GM23338 (cell line): ENCODE results near the gene DAND5. TPM values are rescaled to one million over a fixed set of nuclear protein-coding genes. Genes with fewer than 3 reads are reported as not detected.
A peak's percentile ranks its signal among the peaks of the same experiment; 100 is the strongest.

ENCODE experiments used
- ATAC-seq: fragments of 200-7000 bp; cut with Tn5 transposase; 3 replicates; pipeline ENCODE4 v1.9.1; 2020
- DNase-seq: peaks from one replicate; pipeline ENCODE4 v3.0.0-alpha.2; 2015; ENCODE audit warnings: low spot score
- H2AFZ ChIP-seq: fragments of 200-600 bp; sonication (generic); 2 replicates; pipeline ENCODE4 v1.8.0; 2016; ENCODE audit warnings: antibody characterized with exemption, mild to moderate bottlenecking, moderate library complexity
- H3F3A ChIP-seq: fragments of 200-600 bp; sonication (generic); replicated peaks from 2 replicates; pipeline ENCODE4 v1.8.0; 2017; ENCODE audit warnings: antibody characterized with exemption, mixed run types, low read depth
- H3K27ac ChIP-seq: fragments of 200-600 bp; sonication (generic); 2 replicates; pipeline ENCODE4 v1.6.1; 2016; ENCODE audit warnings: low read depth
- H3K27me3 ChIP-seq: fragments of 200-600 bp; sonication (generic); 2 replicates; pipeline ENCODE4 v1.8.0; 2016; ENCODE audit warnings: mild to moderate bottlenecking, mixed run types, moderate library complexity; ENCODE audit not compliant: insufficient read depth
- H3K36me3 ChIP-seq: fragments of 200-600 bp; sonication (generic); 2 replicates; pipeline ENCODE4 v1.8.0; 2016; ENCODE audit warnings: mild to moderate bottlenecking; ENCODE audit not compliant: insufficient read depth
- H3K4me1 ChIP-seq: fragments of 200-600 bp; sonication (generic); 2 replicates; pipeline ENCODE4 v1.8.0; 2016; ENCODE audit warnings: mild to moderate bottlenecking, moderate library complexity; ENCODE audit not compliant: insufficient read depth
- H3K4me2 ChIP-seq: fragments of 200-600 bp; sonication (generic); 2 replicates; pipeline ENCODE4 v1.7.1; 2017; ENCODE audit warnings: mixed run types
- H3K4me3 ChIP-seq: fragments of 200-600 bp; sonication (generic); 2 replicates; pipeline ENCODE4 v1.6.1; 2016; ENCODE audit warnings: mixed run types
- H3K79me2 ChIP-seq: fragments of 200-600 bp; sonication (generic); replicated peaks from 2 replicates; pipeline ENCODE4 v1.8.0; 2017; ENCODE audit warnings: mild to moderate bottlenecking; ENCODE audit not compliant: insufficient read depth
- H3K9me2 ChIP-seq: fragments of 200-600 bp; sonication (generic); 2 replicates; pipeline ENCODE4 v1.8.0; 2017; ENCODE audit not compliant: insufficient read depth
- H4K20me1 ChIP-seq: fragments of 200-600 bp; sonication (generic); replicated peaks from 2 replicates; pipeline ENCODE4 v1.8.0; 2017; ENCODE audit warnings: mild to moderate bottlenecking; ENCODE audit not compliant: insufficient read depth
- H3K27ac Mint-ChIP-seq: 2 replicates; pipeline ENCODE4 v1.8.0; 2020; ENCODE audit warnings: inconsistent platforms, mild to moderate bottlenecking, moderate library complexity, mixed read lengths
- H3K27me3 Mint-ChIP-seq: 3 replicates; pipeline ENCODE4 v1.8.0; 2022; ENCODE audit warnings: low read depth, mild to moderate bottlenecking, moderate library complexity, mixed read lengths, inconsistent platforms; ENCODE audit not compliant: insufficient read depth, poor library complexity
- H3K36me3 Mint-ChIP-seq: 3 replicates; pipeline ENCODE4 v1.8.0; 2021; ENCODE audit warnings: low read depth, mild to moderate bottlenecking, inconsistent platforms, moderate library complexity, mixed read lengths
- H3K4me1 Mint-ChIP-seq: 3 replicates; pipeline ENCODE4 v1.8.0; 2020; ENCODE audit warnings: mild to moderate bottlenecking, inconsistent platforms, mixed read lengths
- H3K4me3 Mint-ChIP-seq: 3 replicates; pipeline ENCODE4 v1.8.0; 2021; ENCODE audit warnings: moderate library complexity, mild to moderate bottlenecking, inconsistent platforms, mixed read lengths
- H3K9me3 Mint-ChIP-seq: 3 replicates; pipeline ENCODE4 v1.8.0; 2020; ENCODE audit warnings: moderate library complexity, mild to moderate bottlenecking, inconsistent platforms, mixed read lengths
- CREB1 ChIP-seq: fragments of 250-450 bp; sonication (Bioruptor Pico); IDR thresholded peaks from 2 replicates; pipeline ENCODE4 v1.5.0; 2020; ENCODE audit warnings: low read depth, mild to moderate bottlenecking, moderate library complexity
- CTCF ChIP-seq, 2 experiments: fragments of 200-600 bp in 1 of 2; sonication (generic) in 1 of 2; conservative IDR thresholded peaks; 2 replicates each; pipeline versions ENCODE4 v1.5.1 to v1.6.1; 2016 to 2017; ENCODE audit warnings: antibody characterized with exemption in 2 of 2, low read depth in 2 of 2, mild to moderate bottlenecking in 2 of 2, moderate library complexity in 1 of 2
- ETS1 ChIP-seq: IDR thresholded peaks from 2 replicates; pipeline ENCODE4 v1.6.1; 2016; ENCODE audit warnings: antibody characterized with exemption
- EZH2 ChIP-seq: fragments of 200-600 bp; sonication (generic); IDR thresholded peaks from one replicate; pipeline ENCODE4 v1.8.0; 2017; ENCODE audit warnings: antibody characterized with exemption, mild to moderate bottlenecking, low read depth; ENCODE audit not compliant: unreplicated experiment
- EZH2phosphoT487 ChIP-seq: fragments of 200-600 bp; sonication (generic); IDR thresholded peaks from one replicate; pipeline ENCODE4 v1.8.1; 2018; ENCODE audit warnings: antibody characterized with exemption; ENCODE audit not compliant: unreplicated experiment
- JUNB ChIP-seq: IDR thresholded peaks from one replicate; pipeline ENCODE4 v1.6.1; 2016; ENCODE audit warnings: antibody characterized with exemption; ENCODE audit not compliant: unreplicated experiment
- NANOG ChIP-seq: IDR thresholded peaks from 2 replicates; pipeline ENCODE4 v1.6.1; 2016; ENCODE audit warnings: antibody characterized with exemption, borderline replicate concordance
- POLR2AphosphoS5 ChIP-seq: IDR thresholded peaks from 2 replicates; pipeline ENCODE4 v1.6.1; 2016; ENCODE audit warnings: antibody characterized with exemption, low read depth
- ZNF114 ChIP-seq: fragments of 250-450 bp; sonication (Bioruptor Pico); IDR thresholded peaks from 2 replicates; pipeline ENCODE4 v1.5.0; 2020; ENCODE audit warnings: mild to moderate bottlenecking, moderate library complexity
- ZNF331 ChIP-seq: fragments of 250-450 bp; sonication (Bioruptor Pico); IDR thresholded peaks from 2 replicates; pipeline ENCODE4 v1.5.0; 2020; ENCODE audit warnings: low read depth, mild to moderate bottlenecking, moderate library complexity
- polyA plus RNA-seq: library from polyadenylated mRNA; unstranded; fragments of >200 nt; fragmentation: Nextera tagmentation; extraction: Ambion mirVana; gene quantifications from 2 replicates; pipeline ENCODE4 v1.2.1, GENCODE V29; 2016
- total RNA-seq: library from RNA; depleted of rRNA; stranded (reverse); fragments of >200 nt; shearing (Covaris generic); gene quantifications from 2 replicates; pipeline ENCODE4 v1.2.3, GENCODE V29; 2014

Gene DAND5
- total and polyA plus RNA-seq, 2 experiments from 2014 or later: 0.18 to 0.28 TPM

- peaks cover 42% of the 10 kb centered on the region for H3F3A ChIP-seq
- TF ChIP-seq EZH2 (peak; percentile 75), ZNF331 (CRISPR knock-in tag) (no peak), CTCF (conservative IDR thresholded peaks at IDR 0.05; ENCODE audit: low read depth in 2 of 2) (no peak), JUNB (no peak)
- peaks cover 35% of the 10 kb centered on the region for H4K20me1 ChIP-seq
- DNase-seq (no peak), ATAC-seq (no peak)
- no peaks in the 10 kb centered on the region for H3K9me2 ChIP-seq
- Mint-ChIP-seq H3K36me3 (no peaks in the 10 kb centered on the region; the same call in 2 of the 3 replicates), H3K4me3 (peak overlapping the region; percentile 22; the same call in 1 of the 3 replicates), H3K27me3 (peaks cover 100% of the 10 kb centered on the region), H3K9me3 (peaks cover 19% of the 10 kb centered on the region), H3K27ac (no peak overlapping the region), H3K4me1 (peaks cover 68% of the 10 kb centered on the region)
- H3K27ac ChIP-seq: no peak overlapping the region
- H2AFZ ChIP-seq: no peak overlapping the region
- H3K4me1 ChIP-seq: peaks cover 84% of the 10 kb centered on the region
- peak overlapping the region; percentile 45 for H3K4me3 ChIP-seq
- H3K4me2 ChIP-seq: peak overlapping the region; percentile 71
- no peaks in the 10 kb centered on the region for H3K79me2 ChIP-seq
- H3K27me3 ChIP-seq: peaks cover 100% of the 10 kb centered on the region
- no peaks in the 10 kb centered on the region for H3K36me3 ChIP-seq
Measured at GRCh38 chr19:13013649-13014048, 44.3 kb downstream of the DAND5 start.

GRCh38 chr19:13014101-13014920 lies 44.9 kb downstream of the DAND5 start:
- Histone ChIP-seq H3K4me2 (peak overlapping the region; percentile 71), H3K27me3 (peaks cover 100% of the 10 kb centered on the region), H4K20me1 (peaks cover 37% of the 10 kb centered on the region), H3K27ac (no peak overlapping the region), H3K79me2 (no peaks in the 10 kb centered on the region), H3K4me1 (peaks cover 91% of the 10 kb centered on the region), H3K9me2 (no peaks in the 10 kb centered on the region), H3K36me3 (no peaks in the 10 kb centered on the region), H2AFZ (no peak overlapping the region), H3F3A (peaks cover 48% of the 10 kb centered on the region), H3K4me3 (peak overlapping the region; percentile 45; the same call in 1 of the 2 replicates)
- peak; percentile 95 for TF ChIP-seq EZH2
- TF ChIP-seq CREB1 (CRISPR knock-in tag): no peak
- ATAC-seq: peak; percentile 2; the same call in 2 of the 3 replicates
- Mint-ChIP-seq H3K4me1 (peaks cover 72% of the 10 kb centered on the region), H3K4me3 (peak overlapping the region; percentile 22; the same call in 1 of the 3 replicates), H3K9me3 (peaks cover 19% of the 10 kb centered on the region), H3K27me3 (peaks cover 100% of the 10 kb centered on the region), H3K27ac (no peak overlapping the region), H3K36me3 (no peaks in the 10 kb centered on the region)
- peak; percentile 70 for DNase-seq

GRCh38 chr19:13014921-13015280 lies 45.5 kb downstream of the DAND5 start:
- H3K4me2 ChIP-seq: peak overlapping the region; percentile 71
- Mint-ChIP-seq H3K27ac (no peak overlapping the region), H3K4me1 (peaks cover 74% of the 10 kb centered on the region), H3K9me3 (peaks cover 20% of the 10 kb centered on the region), H3K4me3 (peak overlapping the region; percentile 22; the same call in 1 of the 3 replicates), H3K36me3 (no peaks in the 10 kb centered on the region), H3K27me3 (peaks cover 100% of the 10 kb centered on the region)
- peaks cover 50% of the 10 kb centered on the region for H3F3A ChIP-seq
- peak; percentile 45 for DNase-seq
- peaks cover 37% of the 10 kb centered on the region for H4K20me1 ChIP-seq
- no peak for ATAC-seq
- H3K27me3 ChIP-seq: peaks cover 100% of the 10 kb centered on the region
- H3K4me1 ChIP-seq: peaks cover 91% of the 10 kb centered on the region
- H3K79me2 ChIP-seq: no peaks in the 10 kb centered on the region
- no peak overlapping the region for H3K4me3 ChIP-seq
- no peaks in the 10 kb centered on the region for H3K36me3 ChIP-seq
- H3K9me2 ChIP-seq: no peaks in the 10 kb centered on the region
- H2AFZ ChIP-seq: no peak overlapping the region
- no peak overlapping the region for H3K27ac ChIP-seq
- TF ChIP-seq EZH2phosphoT487 (no peak), ETS1 (no peak), EZH2 (no peak), CREB1 (CRISPR knock-in tag) (no peak), ZNF114 (no peak), ZNF331 (CRISPR knock-in tag) (no peak), CTCF (conservative IDR thresholded peaks at IDR 0.05; ENCODE audit: low read depth in 2 of 2) (no peak), POLR2AphosphoS5 (no peak), NANOG (no peak)
